Cardiac septum (tissue), 1 donor: ENCODE measurements around the gene TIMM13. TPM values are rescaled to one million over a fixed set of nuclear protein-coding genes. Genes with fewer than 3 reads are reported as not detected.
"Not testable (repeated sequence)": the region's sequence is repeated elsewhere in the genome, so short reads cannot be mapped to it uniquely, and the experiment has no call there.

Experiments
- DNase-seq: peaks from one replicate; pipeline ENCODE4 v3.0.0-alpha.2; 2020; ENCODE audit warnings: low spot score
- intact Hi-C: fragments of 100-400 bp; cut with DNase I; formaldehyde crosslinking; loops from one replicate; pipeline ENCODE4 v1.14.0; 2022
- microRNA-seq: library from miRNA; unstranded; fragments of <30 nt; microRNA quantifications from one replicate; pipeline ENCODE4 v1.2.0, GENCODE V29; 2020
- total RNA-seq: library from RNA; stranded (reverse); fragmentation: NEBNext Ultra II Directional; extraction: Animal tissue kit (Norgen Biotek cat#: 25700); gene quantifications from one replicate; pipeline ENCODE4 v1.2.1, GENCODE V29; 2021
- donor health status: DM: no; HTN: no; CAD: no.

TIMM13 gene
- total RNA-seq, 1 donor from 2014 or later, result 57.3 TPM

GRCh38 chr19:2394054-2394441, 33.3 kb downstream of the TIMM13 start:
- DNase-seq, result no peak
- intact Hi-C loops, result loop anchor here (5.0 kb wide), 2 partner anchors 117 to 237 kb away; no protein-coding TSS in a partner anchor

- intact Hi-C loops, result loop anchor here (5.0 kb wide), 2 partner anchors 116 to 236 kb away; no protein-coding TSS in a partner anchor
- DNase-seq, result not testable (repeated sequence)
These were observed 34.5 kb downstream of the TIMM13 start for GRCh38 chr19:2392899-2393298.

DNA sequence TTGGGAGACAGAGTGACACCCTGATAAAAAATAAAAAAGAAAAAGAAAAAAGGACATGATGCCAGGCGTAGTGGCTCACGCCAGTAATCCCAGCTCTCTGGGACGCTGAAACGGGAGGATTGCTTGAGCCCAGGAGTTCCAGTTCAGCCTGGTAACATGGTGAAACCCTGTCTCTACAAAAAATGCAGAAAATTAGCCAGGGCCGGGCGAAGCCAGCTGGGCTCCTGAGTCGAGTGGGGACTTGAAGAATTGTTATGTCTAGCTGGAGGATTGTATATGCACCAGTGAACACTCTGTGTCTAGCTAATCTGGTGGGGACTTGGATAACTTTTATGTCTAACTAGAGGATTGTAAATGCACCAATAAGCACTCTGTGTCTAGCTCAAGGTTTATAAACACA, 35.0 kb downstream of the TIMM13 start:
- intact Hi-C loops, result loop anchor here (5.0 kb wide), 2 partner anchors 115 to 235 kb away; no protein-coding TSS in a partner anchor
- DNase-seq, result no peak

DNA sequence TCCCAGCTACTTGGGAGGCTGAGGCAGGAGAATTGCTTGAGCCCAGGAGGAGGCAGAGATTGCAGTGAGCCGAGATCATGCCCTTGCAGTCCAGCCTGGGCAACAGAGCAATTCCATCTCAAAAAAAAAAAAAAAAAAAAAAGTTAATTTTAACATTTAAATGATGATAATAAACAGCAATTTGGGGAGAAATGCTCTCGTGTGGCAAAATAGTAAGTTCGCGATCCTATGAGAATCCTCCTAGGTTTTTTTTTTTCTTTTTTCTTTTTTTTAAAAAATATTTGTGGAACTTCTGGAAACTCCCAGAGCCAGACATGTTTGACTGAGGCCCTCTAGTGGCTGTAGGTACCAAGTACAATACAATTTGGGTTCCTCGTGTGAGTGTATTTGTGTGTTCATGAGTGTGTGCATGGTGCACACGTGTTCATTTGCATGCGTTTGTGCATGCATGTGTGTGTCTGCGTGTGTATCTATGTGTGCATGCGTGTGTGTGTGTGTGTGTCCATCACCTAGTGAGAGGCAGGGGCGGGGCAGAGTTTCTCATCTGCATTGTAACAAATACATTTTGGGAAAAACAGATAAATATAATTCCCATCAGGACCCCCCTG, 36.2 kb downstream of the TIMM13 start:
- DNase-seq, result no peak
- intact Hi-C loops, result loop anchor here (5.0 kb wide), 2 partner anchors 114 to 234 kb away; no protein-coding TSS in a partner anchor

DNA sequence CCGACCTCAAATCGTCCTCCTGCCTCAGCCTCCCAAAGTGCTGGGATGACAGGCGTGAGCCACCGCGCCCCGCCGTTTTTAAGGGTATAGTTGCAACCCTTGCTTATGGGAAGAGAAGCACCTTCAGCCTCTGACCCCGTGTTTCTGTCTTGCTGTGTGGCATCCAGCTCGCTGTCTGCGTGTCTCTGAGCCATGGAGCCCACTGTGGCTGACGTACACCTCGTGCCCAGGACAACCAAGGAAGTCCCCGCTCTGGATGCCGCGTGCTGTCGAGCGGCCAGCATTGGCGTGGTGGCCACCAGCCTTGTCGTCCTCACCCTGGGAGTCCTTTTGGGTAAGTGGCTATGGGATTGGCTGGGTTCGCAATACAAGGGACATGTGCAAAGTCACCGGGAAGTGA, 37.8 kb downstream of the TIMM13 start:
- intact Hi-C loops, result no loop called here
- DNase-seq, result no peak

DNA sequence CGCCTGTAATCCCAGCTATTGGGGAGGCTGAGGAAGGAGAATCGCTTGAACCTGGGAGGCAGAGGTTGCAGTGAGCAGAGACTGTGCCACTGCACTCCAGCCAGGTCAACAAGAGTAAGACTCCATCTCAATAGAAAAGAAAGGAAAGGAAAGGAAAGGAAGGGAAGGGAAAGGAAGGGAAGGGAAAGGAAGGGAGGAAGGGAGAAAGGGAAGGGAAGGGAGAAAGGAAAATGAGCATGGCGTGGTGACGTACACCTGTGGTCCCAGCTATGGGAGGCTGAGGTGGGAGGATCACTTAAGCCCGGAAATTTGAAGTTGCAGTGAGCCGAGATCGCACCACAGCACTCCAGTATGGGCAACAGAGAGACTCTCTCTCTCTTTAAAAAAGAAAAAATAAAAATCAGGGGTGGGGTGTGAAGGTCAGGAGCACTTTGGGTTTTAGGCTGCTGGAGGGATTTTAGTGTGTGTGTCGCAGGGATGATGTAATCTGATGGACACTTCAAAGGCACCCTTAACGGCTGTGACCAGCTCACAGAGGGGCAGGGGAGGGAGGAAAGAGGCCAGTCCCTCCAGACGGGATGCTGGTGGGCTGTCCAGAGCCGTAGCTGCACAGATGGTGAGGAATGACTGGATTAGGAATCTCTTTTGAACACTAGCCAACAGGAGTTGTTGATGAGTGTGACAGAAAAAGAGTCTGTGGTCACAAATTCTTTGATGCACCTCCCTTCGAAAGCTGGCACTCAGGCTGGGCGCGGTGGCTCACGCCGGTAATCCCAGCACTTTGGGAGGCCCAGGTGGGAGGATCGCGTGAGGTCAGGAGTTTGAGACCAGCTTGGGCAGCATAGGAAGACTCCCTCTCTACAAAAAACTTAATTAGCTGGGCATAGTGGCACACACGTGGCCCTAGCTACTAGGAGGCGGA, 39.8 kb downstream of the TIMM13 start:
- intact Hi-C loops, result no loop called here
- DNase-seq, result no peak

- DNase-seq, result no peak
- intact Hi-C loops, result no loop called here
These were observed 42.2 kb downstream of the TIMM13 start for GRCh38 chr19:2385053-2385721.

DNA sequence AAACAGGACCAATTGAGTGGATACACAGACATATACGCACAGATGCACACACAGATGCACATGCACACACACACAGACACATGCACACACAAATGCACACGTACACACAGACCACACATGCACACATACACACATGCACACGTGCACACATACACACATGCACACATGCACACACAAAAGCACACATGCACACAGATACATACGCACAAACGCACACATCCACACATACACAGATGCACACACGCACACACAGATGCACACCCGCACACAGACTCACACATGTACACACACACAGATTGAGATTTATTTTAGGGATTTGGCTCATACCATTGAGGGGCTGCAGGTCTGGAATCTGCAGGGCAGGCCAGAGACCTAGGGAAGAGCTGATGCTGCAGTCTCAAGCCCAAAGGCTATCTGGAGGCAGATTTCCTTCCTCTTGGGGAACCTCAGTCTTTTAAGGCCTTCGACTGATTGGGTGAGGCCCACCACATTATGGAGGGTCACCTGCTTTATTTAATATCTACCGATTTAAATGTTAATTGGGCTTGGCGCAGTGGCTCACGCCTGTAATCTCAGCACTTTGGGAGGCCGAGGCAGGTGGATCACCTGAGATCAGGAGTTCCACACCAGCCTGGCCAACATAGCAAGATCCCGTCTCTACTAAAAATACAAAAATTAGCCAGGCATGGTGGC, 44.7 kb downstream of the TIMM13 start:
- intact Hi-C loops, result no loop called here
- DNase-seq, result no peak

DNA sequence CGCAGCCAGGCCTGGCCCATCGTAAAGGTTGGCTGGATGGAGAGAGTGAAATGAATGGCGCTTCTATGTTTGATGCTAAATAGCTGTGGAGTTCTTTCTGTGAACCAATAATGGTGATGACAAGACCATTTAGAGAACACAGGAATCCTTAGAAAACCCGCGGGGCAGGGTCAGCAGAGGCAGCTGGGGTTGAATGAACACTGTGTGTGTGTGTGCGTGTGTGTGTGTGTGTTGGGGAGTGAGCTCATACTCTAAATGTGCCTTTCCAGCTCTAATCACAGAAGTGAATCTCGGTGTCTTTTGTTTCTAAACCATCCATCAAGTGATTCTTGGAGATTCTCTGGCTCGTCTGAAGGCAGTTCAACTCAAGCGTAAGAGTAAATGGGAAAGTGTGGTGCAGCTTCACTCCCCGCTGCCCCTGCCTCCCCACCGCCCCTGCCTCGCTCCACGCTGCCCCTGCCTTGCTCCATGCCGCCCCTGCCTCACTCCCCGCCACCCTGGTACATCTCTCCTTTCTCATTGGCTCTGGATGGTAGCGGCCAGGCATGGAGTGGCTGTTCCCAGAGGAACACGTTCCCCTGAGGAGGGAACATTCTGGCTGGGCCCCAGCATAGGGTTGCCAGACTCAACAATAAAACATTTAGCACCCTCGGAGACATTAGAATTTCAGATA, 46.1 kb downstream of the TIMM13 start:
- no peak for DNase-seq
- intact Hi-C loops, result no loop called here

DNA sequence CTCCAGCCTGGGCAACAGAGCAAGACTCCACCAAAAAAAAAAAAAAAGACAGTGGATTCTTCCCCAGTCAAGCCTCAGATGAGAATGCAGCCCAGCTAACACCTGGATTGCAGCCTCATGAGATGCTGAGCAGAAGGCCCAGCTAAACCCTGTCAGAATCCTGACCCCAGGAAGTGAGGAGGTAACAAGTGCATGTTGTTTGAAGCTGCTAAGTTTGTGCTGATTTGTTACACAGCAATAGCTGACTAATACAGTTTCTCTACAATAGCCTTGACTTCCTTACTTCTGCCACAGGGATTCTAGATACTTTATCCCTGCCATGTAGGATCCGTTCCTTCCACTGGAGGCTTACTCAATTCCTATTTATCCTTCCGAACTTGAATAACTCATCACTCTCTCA, 46.8 kb downstream of the TIMM13 start:
- DNase-seq, result no peak
- intact Hi-C loops, result no loop called here

DNA sequence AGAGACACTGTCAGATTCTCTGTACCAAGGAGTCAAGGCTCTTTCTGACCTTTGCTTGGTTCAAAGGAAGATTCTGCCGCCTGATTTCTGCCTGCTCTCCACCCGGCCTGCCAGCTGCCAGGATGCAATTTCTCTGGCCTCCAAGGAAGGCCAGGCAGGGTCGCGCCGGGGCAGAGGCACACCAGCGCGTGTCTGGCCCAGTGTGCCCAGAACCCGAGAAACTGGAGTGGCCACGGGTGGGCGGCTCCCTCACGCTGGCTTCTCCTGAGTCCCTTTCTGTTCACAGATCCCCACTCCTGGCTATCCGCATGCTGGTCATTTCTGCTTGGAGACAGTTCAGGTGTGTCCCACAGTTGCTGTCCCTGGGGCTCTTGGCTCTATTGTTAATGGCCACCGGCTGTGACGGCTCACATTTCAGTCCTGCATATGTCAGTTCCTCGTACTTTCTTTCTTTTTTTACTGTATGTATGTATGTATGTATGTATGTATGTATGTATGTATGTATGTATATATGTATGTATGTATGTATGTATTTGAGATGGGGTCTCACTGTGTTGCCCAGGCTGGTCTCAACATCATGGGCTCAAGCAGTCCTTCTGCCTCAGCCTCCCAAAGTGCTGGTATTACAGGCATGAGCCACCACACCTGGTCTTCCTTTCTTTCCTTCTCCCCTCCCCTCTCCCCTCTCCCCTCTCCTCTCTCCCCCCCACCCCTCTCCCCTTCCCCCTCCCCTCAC, 50.4 kb downstream of the TIMM13 start:
- intact Hi-C loops, result no loop called here
- DNase-seq, result no peak

Small RNAs within 50 kb of the gene (microRNA-seq; reads per million reads assigned to microRNA genes)
- not detected for gene MIR7108

Other genes with a start within 250 kb of the TIMM13 start
- 51.2 TPM for gene PLEKHJ1, start 191.3 kb downstream of the TIMM13 start, total RNA-seq
- 34.1 TPM for gene SF3A2, start 190.8 kb downstream of the TIMM13 start, total RNA-seq
- gene AMH, start 178.3 kb downstream of the TIMM13 start, total RNA-seq, result 1.5 TPM
- gene JSRP1, start 171.2 kb downstream of the TIMM13 start, total RNA-seq, result 0.46 TPM
- 0.19 TPM for gene PEAK3, start 145.4 kb downstream of the TIMM13 start, total RNA-seq
- gene LINGO3, start 119.4 kb downstream of the TIMM13 start, total RNA-seq, result not detected
- 42.7 TPM for gene LSM7, start 99.0 kb downstream of the TIMM13 start, total RNA-seq
- 27.4 TPM for gene SPPL2B, start 98.9 kb downstream of the TIMM13 start, total RNA-seq
- gene TMPRSS9, start 67.3 kb downstream of the TIMM13 start, total RNA-seq, result not detected
- 13.2 TPM for gene LMNB2, start 29.4 kb upstream of the TIMM13 start, total RNA-seq
- gene GADD45B, start 48.5 kb upstream of the TIMM13 start, total RNA-seq, result 54.4 TPM